HG03045 (cell line): ENCODE data around the gene TIMM50.

ENCODE experiments used
- ATAC-seq: cut with Tn5 transposase; IDR thresholded peaks from one replicate; pipeline ENCODE4 v1.9.1; 2021; ENCODE audit warnings: mild to moderate bottlenecking, moderate library complexity; ENCODE audit not compliant: unreplicated experiment

TIMM50 gene

GRCh38 chr19:39524495-39524894 lies 43.9 kb downstream of the TIMM50 start:
- no peak for ATAC-seq

DNA sequence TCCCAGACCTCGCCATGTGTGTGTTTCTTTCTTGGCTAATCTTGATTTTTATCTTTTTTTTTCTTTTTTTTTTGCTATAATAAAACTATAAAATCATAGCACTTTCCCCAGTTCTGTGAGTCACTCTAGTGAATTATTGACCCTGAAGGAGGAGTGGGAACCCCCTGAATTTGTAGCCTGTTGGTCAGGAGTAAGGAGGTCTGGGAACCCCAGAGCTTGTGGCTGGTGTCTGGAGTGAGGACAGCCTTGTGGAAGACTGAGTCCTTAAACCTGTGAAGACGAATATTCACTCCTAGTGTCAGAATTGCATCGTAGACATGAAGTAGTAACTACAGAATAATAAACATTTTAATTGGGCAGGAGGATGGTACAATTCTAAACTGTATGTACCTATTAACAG lies 44.6 kb downstream of the TIMM50 start:
- no peak for ATAC-seq

DNA sequence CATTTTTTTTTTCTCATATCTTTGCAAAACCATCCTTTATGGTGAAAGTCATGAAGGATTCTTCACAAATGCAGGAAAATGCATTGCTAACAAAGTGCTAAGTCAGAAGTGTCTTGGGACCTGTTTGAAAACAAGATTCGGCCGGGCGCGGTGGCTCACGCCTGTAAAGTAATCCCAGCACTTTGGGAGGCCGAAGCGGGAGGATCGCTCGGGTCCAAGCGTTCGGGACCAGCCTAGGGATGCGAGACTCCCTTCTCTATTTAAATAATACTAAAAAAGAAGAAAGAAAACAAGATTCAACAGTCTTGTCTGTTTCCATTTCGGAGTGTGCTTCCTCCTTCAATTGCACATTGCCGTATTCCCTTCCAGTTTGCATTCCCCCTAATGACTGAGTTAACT lies 51.2 kb downstream of the TIMM50 start:
- ATAC-seq: no peak

- peak; percentile 83 for ATAC-seq
These were observed 51.8 kb downstream of the TIMM50 start, which contains the start of gene EID2B for GRCh38 chr19:39532233-39533002. Gene EID2B (minus strand): TSS chr19:39532852. CDS start chr19:39532802, 50 bp downstream.

- ATAC-seq: peak; percentile 4
These were observed 52.4 kb downstream of the TIMM50 start for GRCh38 chr19:39533003-39533512.

DNA sequence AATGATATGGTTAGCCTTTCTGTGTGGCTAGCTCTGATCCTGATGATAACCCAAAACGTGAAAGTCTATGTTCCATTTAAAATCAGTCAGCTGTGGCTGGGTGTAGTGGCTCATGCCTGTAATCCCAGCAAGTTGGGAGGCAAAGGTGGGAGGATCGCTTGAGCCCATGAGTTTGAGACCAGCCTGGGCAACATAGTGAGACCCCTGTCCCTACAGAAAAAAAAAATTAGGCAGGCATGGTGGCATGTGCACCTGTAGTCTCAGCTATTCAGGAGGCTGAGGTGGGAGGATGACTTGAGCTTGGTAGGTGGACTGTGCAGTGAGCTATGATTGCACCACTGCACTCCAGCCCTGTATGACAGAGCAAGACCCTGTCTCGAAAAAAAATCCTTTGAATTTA lies 53.2 kb downstream of the TIMM50 start:
- ATAC-seq: no peak

DNA sequence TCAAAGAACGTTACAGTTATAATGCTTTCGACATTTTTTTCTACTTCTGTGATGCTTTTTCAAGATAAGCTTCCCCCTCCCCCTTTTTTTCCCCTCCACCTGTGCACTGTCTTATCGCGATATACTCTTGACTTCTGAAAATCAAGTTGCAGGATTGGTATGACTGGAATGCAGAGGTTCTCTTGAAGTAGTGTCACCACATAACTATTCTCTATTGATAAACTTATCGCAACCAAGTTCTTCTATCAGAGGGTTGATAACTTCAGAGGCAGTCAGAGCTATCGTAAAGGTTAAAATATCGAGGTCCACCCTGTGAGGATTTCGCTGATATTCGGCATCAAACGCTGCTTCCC lies 58.5 kb downstream of the TIMM50 start:
- ATAC-seq: no peak

DNA sequence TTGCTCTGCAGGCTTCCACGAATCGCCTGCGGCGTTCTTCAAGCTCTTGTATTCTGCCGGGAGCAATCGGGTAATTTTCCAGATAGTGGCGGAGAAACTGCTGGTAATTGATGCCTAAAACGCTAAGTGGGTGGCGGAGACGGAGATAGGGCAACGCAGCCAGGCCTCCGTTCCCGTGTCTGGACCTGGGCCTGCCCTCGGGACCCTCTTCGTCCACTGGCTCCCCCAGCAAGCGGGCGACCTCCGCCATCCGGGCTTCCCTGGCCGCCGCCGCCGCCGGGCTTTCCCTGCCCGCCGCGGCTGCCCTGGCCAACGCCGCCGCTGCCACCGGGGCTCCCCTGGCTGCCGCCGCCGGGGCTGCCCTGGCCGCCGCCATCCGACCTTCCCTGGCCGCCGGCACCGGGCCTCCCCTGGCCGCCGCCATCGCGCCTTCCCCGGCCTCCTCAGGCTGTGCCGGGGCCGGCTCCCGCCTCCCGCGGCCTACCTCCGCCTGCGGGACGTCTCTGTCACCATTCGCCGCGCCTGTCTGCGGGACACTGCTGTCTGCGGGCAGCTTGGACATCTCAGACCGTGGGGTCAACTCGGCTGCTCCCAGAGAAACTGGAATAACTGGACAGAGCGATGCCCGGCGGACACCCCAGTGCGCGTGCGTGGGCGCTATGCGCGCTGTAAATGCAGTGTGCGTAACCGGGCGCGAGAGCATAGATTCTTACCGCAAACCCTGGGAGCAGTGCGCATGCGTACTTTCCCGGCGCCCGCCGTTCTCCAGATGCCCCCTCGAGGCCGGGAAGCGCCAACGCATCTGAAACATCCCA lies 59.1 kb downstream of the TIMM50 start, which contains the start of gene EID2:
Gene EID2 (minus strand): TSS at position 644 of the 815 bp plus-strand sequence. CDS start 82 bp downstream, at position 562.
- peak; percentile 90 for ATAC-seq

GRCh38 chr19:39540333-39540673 lies 59.7 kb downstream of the TIMM50 start:
- ATAC-seq: no peak
